T-helper 2 cell treated with Interferon-gamma antibody and Interleukin-4, amounts not matched to agents 100 ng/mL and 5 ng/mL, for 36 hours (primary cell): ENCODE results near the gene APOH. TPM values are rescaled to one million over a fixed set of nuclear protein-coding genes. Genes with fewer than 3 reads are reported as not detected.

Source experiments
- total RNA-seq: library from RNA; stranded (reverse); gene quantifications from 2 replicates; pipeline ENCODE4 v1.2.3, GENCODE V29; 2022

Gene APOH
- total RNA-seq, 1 donor from 2014 or later = not detected

Other genes starting within 250 kb of the APOH start
- 2.1 and 5.1 TPM in 2 replicates for gene CEP112, start 37.3 kb downstream of the APOH start, total RNA-seq
- gene PRKCA, start 73.2 kb upstream of the APOH start, total RNA-seq = 106 and 112 TPM in 2 replicates